Endothelial cell of umbilical vein (primary cell): ENCODE measurements around the gene DOCK1. TPM values are rescaled to one million over a fixed set of nuclear protein-coding genes. Genes with fewer than 3 reads are reported as not detected.

Experiments used
- BruUV-seq: library from RNA; stranded (reverse); fragments of 400-500 nt; replicated peaks from 2 replicates; lab custom pipeline; 2021; lab: Mats Ljungman, UMichigan
- CTCF ChIA-PET: fragments of 300-600, 350-600 bp; sonication (Branson Sonifier 250); formaldehyde crosslinking; loops from one replicate; lab custom pipeline; 2021; ENCODE audit warnings: antibody characterized with exemption, inconsistent platforms; lab: Charles Lee
- POLR2A ChIA-PET: fragments of 300-600, 350-600 bp; sonication (Branson Sonifier 250); formaldehyde crosslinking; loops from one replicate; lab custom pipeline; 2021; ENCODE audit warnings: antibody characterized with exemption, inconsistent platforms; lab: Charles Lee
- DNase-seq: peaks from one replicate; pipeline ENCODE4 v3.0.0-alpha.2; 2011; ENCODE audit warnings: low read depth, low spot score
- FAIRE-seq: peaks from 2 replicates; lab custom pipeline; 2011; peaks lifted over from hg19 to GRCh38; lab: Jason Lieb, UNC
- H2AFZ ChIP-seq: 2 replicates; pipeline ENCODE4 v1.6.0; 2012; ENCODE audit warnings: low read depth, low read length, control low read depth, inconsistent platforms
- H3K27ac ChIP-seq: 2 replicates; pipeline ENCODE4 v1.5.1; 2011; ENCODE audit warnings: low read depth, mild to moderate bottlenecking, control low read depth, low read length, moderate library complexity; ENCODE audit not compliant: insufficient read depth
- H3K27me3 ChIP-seq, 2 experiments: 2 replicates each; pipeline versions ENCODE4 v1.6.0 to v1.6.1; 2011; ENCODE audit warnings: low read length in 2 of 2, mixed read lengths in 1 of 2; ENCODE audit not compliant: control insufficient read depth in 2 of 2, insufficient read depth in 2 of 2
- H3K36me3 ChIP-seq, 2 experiments: 2 replicates in 1 of 2; 3 replicates in 1 of 2; pipeline ENCODE4 v1.5.1; 2011; ENCODE audit warnings: low read length in 2 of 2, mild to moderate bottlenecking in 1 of 2, moderate library complexity in 1 of 2; ENCODE audit not compliant: control insufficient read depth in 2 of 2, insufficient read depth in 2 of 2; ENCODE audit errors: extremely low read depth in 1 of 2
- H3K4me1 ChIP-seq: 3 replicates; pipeline ENCODE4 v1.5.1; 2011; ENCODE audit warnings: mild to moderate bottlenecking, low read length; ENCODE audit not compliant: control insufficient read depth, insufficient read depth; ENCODE audit errors: extremely low read depth
- H3K4me2 ChIP-seq: 2 replicates; pipeline ENCODE4 v1.6.1; 2011; ENCODE audit warnings: low read length, control low read depth, mixed read lengths; ENCODE audit not compliant: insufficient read depth
- H3K4me3 ChIP-seq, 3 experiments: fragments of 200-600 bp in 1 of 3; sonication (generic), shearing (Covaris generic) in 1 of 3; replicated peaks in 1 of 3; 2 replicates each; pipeline ENCODE4 v1.5.1; 2011 to 2016; ENCODE audit warnings: control low read depth in 3 of 3, low read length in 3 of 3, mild to moderate bottlenecking in 2 of 3, inconsistent platforms in 1 of 3, low read depth in 1 of 3, moderate library complexity in 1 of 3; ENCODE audit not compliant: insufficient read depth in 1 of 3
- H3K79me2 ChIP-seq: 2 replicates; pipeline ENCODE4 v1.6.0; 2012; ENCODE audit warnings: low read length, inconsistent platforms; ENCODE audit not compliant: control insufficient read depth, insufficient read depth
- H3K9ac ChIP-seq: replicated peaks from 2 replicates; pipeline ENCODE3; 2011; ENCODE audit warnings: low read length, control low read depth; ENCODE audit not compliant: insufficient read depth; ENCODE audit errors: extremely low read depth
- H3K9me1 ChIP-seq: replicated peaks from 3 replicates; pipeline ENCODE4 v1.6.0; 2011; ENCODE audit warnings: mild to moderate bottlenecking, low read length; ENCODE audit not compliant: control insufficient read depth, insufficient read depth; ENCODE audit errors: extremely low read depth
- H3K9me3 ChIP-seq: replicated peaks from 2 replicates; pipeline ENCODE4 v1.5.1; 2012; ENCODE audit warnings: low read length, inconsistent platforms; ENCODE audit not compliant: control insufficient read depth, insufficient read depth
- H4K20me1 ChIP-seq: replicated peaks from 2 replicates; pipeline ENCODE3; 2011; ENCODE audit warnings: mild to moderate bottlenecking, low read length; ENCODE audit not compliant: control insufficient read depth, insufficient read depth; ENCODE audit errors: extremely low read depth
- CTCF ChIP-seq, 2 donors: IDR thresholded peaks; 1 replicate in 1 of 2; 2 replicates in 1 of 2; pipeline ENCODE4 v1.5.1; 2011; ENCODE audit warnings: low read length in 2 of 2, mild to moderate bottlenecking in 2 of 2, moderate library complexity in 2 of 2, control low read depth in 1 of 2, inconsistent platforms in 1 of 2, low read depth in 1 of 2; ENCODE audit not compliant: insufficient read depth in 1 of 2; ENCODE audit errors: extremely low read depth in 1 of 2
- EZH2 ChIP-seq: IDR thresholded peaks from 2 replicates; pipeline ENCODE4 v1.6.1; 2012; ENCODE audit warnings: borderline replicate concordance, low read depth, mild to moderate bottlenecking, moderate library complexity, low read length, inconsistent platforms; ENCODE audit not compliant: severe bottlenecking
- FOS ChIP-seq: IDR thresholded peaks from 2 replicates; pipeline ENCODE4 v1.6.1; 2011; ENCODE audit warnings: mild to moderate bottlenecking, low read length, moderate library complexity, borderline replicate concordance; ENCODE audit not compliant: insufficient read depth
- GATA2 ChIP-seq: IDR thresholded peaks from 2 replicates; pipeline ENCODE4 v1.7.0; 2011; ENCODE audit warnings: low read depth, mild to moderate bottlenecking, moderate library complexity, mixed read lengths, low read length; ENCODE audit not compliant: insufficient read length, insufficient read depth
- JUN ChIP-seq: IDR thresholded peaks from 2 replicates; pipeline ENCODE4 v1.6.1; 2011; ENCODE audit warnings: borderline replicate concordance, low read depth; ENCODE audit not compliant: insufficient read length, insufficient read depth
- MAX ChIP-seq: IDR thresholded peaks from 2 replicates; pipeline ENCODE4 v1.6.1; 2011; ENCODE audit not compliant: insufficient read depth, insufficient read length
- MYC ChIP-seq: IDR thresholded peaks from one replicate; pipeline ENCODE4 v1.6.1; 2011; ENCODE audit warnings: mild to moderate bottlenecking, low read depth, low read length
- POLR2A ChIP-seq: IDR thresholded peaks from 2 replicates; pipeline ENCODE4 v1.6.1; 2012; ENCODE audit warnings: low read depth, mild to moderate bottlenecking, control low read depth, low read length
- POLR2AphosphoS5 ChIP-seq: IDR thresholded peaks from 2 replicates; pipeline ENCODE4 v1.6.1; 2012; ENCODE audit warnings: low read depth, mild to moderate bottlenecking, control low read depth, low read length, moderate library complexity; ENCODE audit not compliant: insufficient read depth
- dilution Hi-C: fragments of 300-500 bp; cut with MboI; formaldehyde crosslinking; loops from one replicate; pipeline ENCODE4 v1.15.0; 2019; ENCODE audit warnings: low sequenced_read_pairs; ENCODE audit not compliant: extremely low pct_ligation_motif_present
- intact Hi-C: fragments of 100-400 bp; cut with micrococcal nuclease; formaldehyde crosslinking; loops from one replicate; pipeline ENCODE4 v1.10.0; 2022
- polyA plus RNA-seq, 4 experiments: library from polyadenylated mRNA; depleted of rRNA in 3 of 4; stranded (reverse) in 3 of 4; unstranded in 1 of 4; fragments of >200 nt; gene quantifications; 2 replicates each; pipeline versions ENCODE4 v1.2.1 to v1.2.3, GENCODE V29; 2011 to 2012; ENCODE audit warnings: missing spikeins in 1 of 4
- total RNA-seq: library from RNA; stranded (reverse); gene quantifications from 2 replicates; pipeline ENCODE4 v1.2.3, GENCODE V29; 2021

DOCK1 gene
- total and polyA plus RNA-seq, 2 donors (not counting 3 experiments of a cell fraction or from before 2014, with no cell fraction given), result 22.5 to 83.1 TPM

GRCh38 chr10:127442220-127442525, 536.9 kb downstream of the DOCK1 start:
- Histone ChIP-seq H3K79me2 (no peaks in the 10 kb centered on the region), H2AFZ (no peak overlapping the region), H4K20me1 (no peaks in the 10 kb centered on the region), H3K27ac (no peak overlapping the region), H3K9me3 (no peaks in the 10 kb centered on the region), H3K4me1 (no peaks in the 10 kb centered on the region), H3K9ac (no peak overlapping the region), H3K4me3 (no peak overlapping the region), H3K9me1 (no peaks in the 10 kb centered on the region), H3K4me2 (no peak overlapping the region), H3K27me3 (no peaks in the 10 kb centered on the region), H3K36me3 (peaks cover 0 to 35% of the 10 kb centered on the region in 2 experiments)
- ChIA-PET POLR2A (no interaction called here), CTCF (no interaction called here)
- intact Hi-C loops (no loop called here), dilution Hi-C loops (no loop called here)
- no peak for TF ChIP-seq EZH2
- TF ChIP-seq FOS, result no peak
- no peak for TF ChIP-seq CTCF (IDR thresholded peaks at IDR 0.05; ENCODE audit: extremely low read depth in 1 of 2, insufficient read depth in 1 of 2, low read depth in 1 of 2, low read length in 2 of 2)
- TF ChIP-seq POLR2A, result no peak
- no peak for TF ChIP-seq JUN
- TF ChIP-seq GATA2, result no peak
- TF ChIP-seq POLR2AphosphoS5, result no peak
- TF ChIP-seq MYC, result no peak
- no peak for TF ChIP-seq MAX
- FAIRE-seq (no peak), DNase-seq (no peak)
- BruUV-seq, result no TSS peak
